Neural cell (in vitro differentiated cells): ENCODE measurements around the gene GNG14.

Source experiments
- EZH2 ChIP-seq: fragments of 200-600, 300-800 bp; shearing (Covaris generic), sonication (generic); IDR thresholded peaks from 2 replicates; pipeline ENCODE4 v1.6.1; 2014; ENCODE audit warnings: antibody characterized with exemption, low read length, borderline replicate concordance, mild to moderate bottlenecking; ENCODE audit not compliant: insufficient read depth, poor library complexity, severe bottlenecking
- POLR2AphosphoS5 ChIP-seq: IDR thresholded peaks from 2 replicates; pipeline ENCODE4 v1.6.1; 2012
- RAD21 ChIP-seq: fragments of 450-650 bp; conservative IDR thresholded peaks from 2 replicates; pipeline ENCODE4 v1.6.1; 2014; ENCODE audit warnings: antibody characterized with exemption, mild to moderate bottlenecking, moderate library complexity
- TAF1 ChIP-seq: IDR thresholded peaks from 2 replicates; pipeline ENCODE4 v1.6.1; 2012; ENCODE audit warnings: low read depth
- TF ChIP-seq, protein P1 (sequence below): fragments of 450-650 bp; IDR thresholded peaks from 2 replicates; pipeline ENCODE4 v1.5.1; 2014; ENCODE audit warnings: antibody characterized with exemption, mild to moderate bottlenecking, moderate library complexity; ENCODE audit not compliant: poor library complexity, severe bottlenecking
- TF ChIP-seq, protein P2 (sequence below): IDR thresholded peaks from 2 replicates; pipeline ENCODE4 v1.6.1; 2012; ENCODE audit warnings: borderline replicate concordance

DNA sequence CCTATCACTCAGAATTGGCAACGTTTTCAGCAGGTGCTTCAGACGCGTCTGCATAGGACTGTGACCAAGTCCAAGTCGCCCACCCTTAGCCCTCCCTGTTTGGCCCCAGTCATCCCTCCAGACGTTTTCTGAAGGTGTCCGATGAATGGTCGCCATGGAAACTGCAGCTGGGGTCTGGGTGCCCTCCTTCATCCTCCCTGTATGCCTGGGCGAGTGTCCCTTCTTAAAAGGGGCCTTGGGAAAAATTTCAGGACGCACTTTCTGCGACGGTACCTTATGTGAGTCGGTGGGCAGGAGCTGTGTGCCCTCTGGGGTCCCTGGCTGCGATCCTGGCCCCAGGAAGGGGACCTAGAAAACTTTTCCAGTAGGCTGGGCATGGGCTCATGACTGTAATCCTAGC is 46.3 kb upstream of the GNG14 start:
- TF ChIP-seq RAD21 (no peak), POLR2AphosphoS5 (no peak), TAF1 (no peak), EZH2 (no peak)
- TF ChIP-seq, protein P1, sequence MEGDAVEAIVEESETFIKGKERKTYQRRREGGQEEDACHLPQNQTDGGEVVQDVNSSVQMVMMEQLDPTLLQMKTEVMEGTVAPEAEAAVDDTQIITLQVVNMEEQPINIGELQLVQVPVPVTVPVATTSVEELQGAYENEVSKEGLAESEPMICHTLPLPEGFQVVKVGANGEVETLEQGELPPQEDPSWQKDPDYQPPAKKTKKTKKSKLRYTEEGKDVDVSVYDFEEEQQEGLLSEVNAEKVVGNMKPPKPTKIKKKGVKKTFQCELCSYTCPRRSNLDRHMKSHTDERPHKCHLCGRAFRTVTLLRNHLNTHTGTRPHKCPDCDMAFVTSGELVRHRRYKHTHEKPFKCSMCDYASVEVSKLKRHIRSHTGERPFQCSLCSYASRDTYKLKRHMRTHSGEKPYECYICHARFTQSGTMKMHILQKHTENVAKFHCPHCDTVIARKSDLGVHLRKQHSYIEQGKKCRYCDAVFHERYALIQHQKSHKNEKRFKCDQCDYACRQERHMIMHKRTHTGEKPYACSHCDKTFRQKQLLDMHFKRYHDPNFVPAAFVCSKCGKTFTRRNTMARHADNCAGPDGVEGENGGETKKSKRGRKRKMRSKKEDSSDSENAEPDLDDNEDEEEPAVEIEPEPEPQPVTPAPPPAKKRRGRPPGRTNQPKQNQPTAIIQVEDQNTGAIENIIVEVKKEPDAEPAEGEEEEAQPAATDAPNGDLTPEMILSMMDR = no peak
- TF ChIP-seq, protein P2, sequence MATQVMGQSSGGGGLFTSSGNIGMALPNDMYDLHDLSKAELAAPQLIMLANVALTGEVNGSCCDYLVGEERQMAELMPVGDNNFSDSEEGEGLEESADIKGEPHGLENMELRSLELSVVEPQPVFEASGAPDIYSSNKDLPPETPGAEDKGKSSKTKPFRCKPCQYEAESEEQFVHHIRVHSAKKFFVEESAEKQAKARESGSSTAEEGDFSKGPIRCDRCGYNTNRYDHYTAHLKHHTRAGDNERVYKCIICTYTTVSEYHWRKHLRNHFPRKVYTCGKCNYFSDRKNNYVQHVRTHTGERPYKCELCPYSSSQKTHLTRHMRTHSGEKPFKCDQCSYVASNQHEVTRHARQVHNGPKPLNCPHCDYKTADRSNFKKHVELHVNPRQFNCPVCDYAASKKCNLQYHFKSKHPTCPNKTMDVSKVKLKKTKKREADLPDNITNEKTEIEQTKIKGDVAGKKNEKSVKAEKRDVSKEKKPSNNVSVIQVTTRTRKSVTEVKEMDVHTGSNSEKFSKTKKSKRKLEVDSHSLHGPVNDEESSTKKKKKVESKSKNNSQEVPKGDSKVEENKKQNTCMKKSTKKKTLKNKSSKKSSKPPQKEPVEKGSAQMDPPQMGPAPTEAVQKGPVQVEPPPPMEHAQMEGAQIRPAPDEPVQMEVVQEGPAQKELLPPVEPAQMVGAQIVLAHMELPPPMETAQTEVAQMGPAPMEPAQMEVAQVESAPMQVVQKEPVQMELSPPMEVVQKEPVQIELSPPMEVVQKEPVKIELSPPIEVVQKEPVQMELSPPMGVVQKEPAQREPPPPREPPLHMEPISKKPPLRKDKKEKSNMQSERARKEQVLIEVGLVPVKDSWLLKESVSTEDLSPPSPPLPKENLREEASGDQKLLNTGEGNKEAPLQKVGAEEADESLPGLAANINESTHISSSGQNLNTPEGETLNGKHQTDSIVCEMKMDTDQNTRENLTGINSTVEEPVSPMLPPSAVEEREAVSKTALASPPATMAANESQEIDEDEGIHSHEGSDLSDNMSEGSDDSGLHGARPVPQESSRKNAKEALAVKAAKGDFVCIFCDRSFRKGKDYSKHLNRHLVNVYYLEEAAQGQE = no peak
